Measurements from ENCODE around the gene STK11. TPM values are rescaled to one million over a fixed set of nuclear protein-coding genes. Genes with fewer than 3 reads are reported as not detected.

The STK11 gene
- total RNA-seq, 4 donors from 2014 or later, result 74.0 to 106 (median 78.4) TPM

DNA sequence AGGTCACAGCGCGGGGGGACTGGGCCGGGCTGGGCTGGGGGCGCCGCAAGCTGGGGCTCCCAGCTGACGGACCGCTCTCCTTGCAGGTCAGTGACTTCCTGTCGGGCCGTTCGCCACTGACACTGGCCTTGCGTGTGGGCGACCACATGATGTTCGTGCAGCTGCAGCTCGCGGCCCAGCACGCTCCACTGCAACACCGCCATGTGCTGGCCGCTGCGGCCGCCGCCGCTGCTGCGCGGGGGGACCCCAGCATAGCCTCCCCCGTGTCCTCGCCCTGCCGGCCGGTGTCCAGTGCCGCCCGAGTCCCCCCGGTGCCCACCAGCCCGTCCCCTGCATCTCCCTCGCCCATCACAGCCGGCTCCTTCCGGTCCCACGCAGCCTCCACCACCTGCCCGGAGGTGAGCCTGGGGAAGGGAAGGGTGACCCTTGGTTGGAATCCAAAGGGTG is 48.5 kb downstream of the STK11 start:
- no peak for TF ChIP-seq POLR2A (IDR thresholded peaks at IDR 0.05)
- TF ChIP-seq, protein P1, sequence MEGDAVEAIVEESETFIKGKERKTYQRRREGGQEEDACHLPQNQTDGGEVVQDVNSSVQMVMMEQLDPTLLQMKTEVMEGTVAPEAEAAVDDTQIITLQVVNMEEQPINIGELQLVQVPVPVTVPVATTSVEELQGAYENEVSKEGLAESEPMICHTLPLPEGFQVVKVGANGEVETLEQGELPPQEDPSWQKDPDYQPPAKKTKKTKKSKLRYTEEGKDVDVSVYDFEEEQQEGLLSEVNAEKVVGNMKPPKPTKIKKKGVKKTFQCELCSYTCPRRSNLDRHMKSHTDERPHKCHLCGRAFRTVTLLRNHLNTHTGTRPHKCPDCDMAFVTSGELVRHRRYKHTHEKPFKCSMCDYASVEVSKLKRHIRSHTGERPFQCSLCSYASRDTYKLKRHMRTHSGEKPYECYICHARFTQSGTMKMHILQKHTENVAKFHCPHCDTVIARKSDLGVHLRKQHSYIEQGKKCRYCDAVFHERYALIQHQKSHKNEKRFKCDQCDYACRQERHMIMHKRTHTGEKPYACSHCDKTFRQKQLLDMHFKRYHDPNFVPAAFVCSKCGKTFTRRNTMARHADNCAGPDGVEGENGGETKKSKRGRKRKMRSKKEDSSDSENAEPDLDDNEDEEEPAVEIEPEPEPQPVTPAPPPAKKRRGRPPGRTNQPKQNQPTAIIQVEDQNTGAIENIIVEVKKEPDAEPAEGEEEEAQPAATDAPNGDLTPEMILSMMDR (IDR thresholded peaks at IDR 0.05), result no peak
- H3K4me3 ChIP-seq (ENCODE audit: low read depth, poor library complexity, severe bottlenecking), result no peak overlapping the region
- intact Hi-C loops (cut with DNase I; ENCODE audit: low total_unique reads), result no loop called here
- 79% methylated on average over 25 to 36 of the region's 37 CpGs for WGBS, 2 donors
- no peak for DNase-seq (ENCODE audit: low spot score in 2 of 2)

DNA sequence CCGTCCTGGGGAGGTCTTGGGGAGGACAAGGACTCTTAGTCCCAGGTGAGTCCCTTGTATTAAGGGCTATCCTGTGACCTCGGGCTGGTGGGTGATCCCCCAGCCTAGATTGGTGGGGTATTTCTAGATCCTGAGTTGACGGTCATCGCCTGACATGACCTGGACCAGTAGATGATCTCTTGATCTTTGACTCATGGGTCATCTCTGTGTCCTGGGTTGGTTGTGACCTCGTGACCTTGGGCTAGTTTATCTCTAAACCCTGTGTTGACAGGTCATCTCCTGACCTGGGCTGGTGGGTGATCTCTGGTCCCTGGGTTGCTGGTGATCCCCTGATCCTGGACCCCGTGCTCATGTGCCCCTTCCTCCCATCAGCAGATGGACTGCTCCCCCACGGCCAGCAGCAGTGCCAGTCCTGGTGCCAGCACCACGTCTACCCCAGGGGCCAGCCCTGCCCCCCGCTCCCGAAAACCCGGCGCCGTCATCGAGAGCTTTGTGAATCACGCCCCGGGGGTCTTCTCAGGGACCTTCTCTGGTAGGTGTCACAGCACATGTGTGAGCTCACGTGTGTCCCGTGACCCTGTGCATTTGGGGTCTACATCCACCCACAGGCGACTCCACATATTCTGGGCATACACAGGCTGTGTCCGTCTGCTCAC is 49.1 kb downstream of the STK11 start:
- no peak overlapping the region for H3K4me3 ChIP-seq (ENCODE audit: low read depth, poor library complexity, severe bottlenecking)
- no peak for TF ChIP-seq POLR2A (IDR thresholded peaks at IDR 0.05)
- TF ChIP-seq, protein P1 (IDR thresholded peaks at IDR 0.05), result no peak
- intact Hi-C loops (cut with DNase I; ENCODE audit: low total_unique reads), result no loop called here
- DNase-seq (ENCODE audit: low spot score in 2 of 2), result no peak
- 85 to 86% methylated on average over 17 to 18 of the region's 20 CpGs for WGBS, 2 donors

DNA sequence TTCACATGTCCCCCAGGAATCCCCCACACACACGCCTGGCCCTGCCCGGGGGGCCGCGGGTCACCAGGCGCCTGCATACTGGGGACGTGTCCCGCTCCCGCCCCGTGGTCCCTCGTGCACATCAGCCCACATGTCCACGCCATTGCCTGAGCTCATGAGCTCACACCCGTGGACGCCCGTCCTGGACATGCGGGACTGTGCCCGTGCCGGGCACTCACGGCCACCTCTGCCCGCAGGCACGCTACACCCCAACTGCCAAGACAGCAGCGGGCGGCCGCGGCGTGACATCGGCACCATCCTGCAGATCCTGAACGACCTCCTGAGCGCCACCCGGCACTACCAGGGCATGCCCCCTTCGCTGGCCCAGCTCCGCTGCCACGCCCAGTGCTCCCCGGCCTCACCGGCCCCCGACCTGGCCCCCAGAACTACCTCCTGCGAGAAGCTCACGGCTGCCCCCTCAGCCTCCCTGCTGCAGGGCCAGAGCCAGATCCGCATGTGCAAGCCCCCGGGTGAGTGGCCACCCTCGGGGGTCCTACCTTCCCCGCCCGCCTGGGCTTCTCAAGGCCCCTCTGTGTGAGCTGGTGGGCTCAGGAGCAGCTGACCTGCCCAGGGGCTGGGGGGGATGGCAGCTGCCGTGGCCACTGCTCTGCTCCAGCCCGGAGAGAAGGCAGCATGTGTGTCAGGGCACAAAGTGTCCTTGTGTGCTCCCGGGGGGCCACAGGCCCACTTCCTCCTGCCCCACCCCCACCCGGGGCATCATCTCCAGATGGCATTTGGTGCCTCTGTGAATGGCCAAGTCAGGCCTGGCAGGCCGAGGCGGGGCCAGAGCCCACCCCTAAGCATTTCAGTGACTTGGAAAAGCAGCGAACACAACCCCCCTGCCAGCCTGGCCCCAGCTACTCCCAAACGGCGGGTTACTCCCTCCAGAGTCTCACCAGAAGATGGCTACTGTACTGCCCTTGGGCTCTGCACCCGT is 49.9 kb downstream of the STK11 start:
- WGBS, 2 donors, result 82 to 83% methylated on average over 48 to 51 of the region's 52 CpGs
- H3K4me3 ChIP-seq (ENCODE audit: low read depth, poor library complexity, severe bottlenecking), result no peak overlapping the region
- TF ChIP-seq, protein P1 (IDR thresholded peaks at IDR 0.05), result no peak
- TF ChIP-seq POLR2A (IDR thresholded peaks at IDR 0.05), result no peak
- DNase-seq (ENCODE audit: low spot score in 2 of 2), result no peak
- intact Hi-C loops (cut with DNase I; ENCODE audit: low total_unique reads), result no loop called here

DNA sequence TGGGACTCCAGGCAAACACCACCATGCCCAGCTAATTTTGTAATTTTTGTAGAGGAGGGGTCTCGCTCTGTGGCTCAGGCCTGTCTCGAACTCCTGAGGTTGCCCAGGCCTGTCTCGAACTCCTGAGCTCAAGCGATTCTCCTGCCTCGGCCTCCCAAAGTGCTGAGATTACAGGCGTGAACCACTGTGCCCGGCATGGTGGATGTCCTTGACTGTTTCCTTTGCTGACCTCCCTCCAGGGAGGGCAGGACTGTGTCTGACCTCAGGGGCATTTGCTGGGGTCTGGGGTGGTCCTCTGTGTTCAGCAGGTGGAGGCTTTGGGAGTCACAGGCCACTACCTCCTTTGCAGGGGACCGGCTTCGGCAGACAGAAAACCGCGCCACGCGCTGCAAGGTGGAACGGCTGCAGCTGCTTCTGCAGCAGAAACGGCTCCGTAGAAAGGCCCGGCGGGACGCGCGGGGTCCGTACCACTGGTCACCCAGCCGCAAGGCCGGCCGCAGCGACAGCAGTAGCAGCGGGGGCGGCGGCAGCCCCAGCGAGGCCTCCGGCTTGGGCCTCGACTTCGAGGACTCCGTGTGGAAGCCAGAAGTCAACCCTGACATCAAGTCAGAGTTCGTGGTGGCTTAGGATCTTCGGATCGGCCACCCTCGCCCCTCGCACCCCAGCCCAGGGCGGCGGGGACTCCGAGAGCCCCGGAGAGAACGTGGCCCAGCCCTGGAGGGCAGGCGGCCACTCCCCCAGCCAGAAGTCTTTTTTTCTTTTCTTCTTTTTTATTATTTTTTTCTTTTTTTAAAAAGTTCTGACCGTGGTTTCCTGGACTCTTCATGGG is 51.3 kb downstream of the STK11 start:
- intact Hi-C loops (cut with DNase I; ENCODE audit: low total_unique reads), result no loop called here

More for the DNA sequence above, 51.3 kb downstream of the STK11 start:
- TF ChIP-seq, protein P1 (IDR thresholded peaks at IDR 0.05), result no peak
- no peak for TF ChIP-seq POLR2A (IDR thresholded peaks at IDR 0.05)
- WGBS, 2 donors, result 81 to 86% methylated on average over 41 to 46 of the region's 46 CpGs
- DNase-seq (ENCODE audit: low spot score in 2 of 2), result no peak
- H3K4me3 ChIP-seq (ENCODE audit: low read depth, poor library complexity, severe bottlenecking), result no peak overlapping the region

Measured in lower leg skin (tissue), 4 donors.